ENCODE results near the gene ALPP.
"Not testable (repeated sequence)": the region's sequence is repeated elsewhere in the genome, so short reads cannot be mapped to it uniquely, and the experiment has no call there.

Gene ALPP

GRCh38 chr2:232402518-232402917, 24.0 kb downstream of the ALPP start:
- in situ Hi-C loops (cut with HindIII; ENCODE audit: low pct_unique_long_range_greater_than_20kb, low sequenced_read_pairs) = no loop called here

GRCh38 chr2:232405943-232406510, 27.5 kb downstream of the ALPP start:
- no peak for TF ChIP-seq JUND (IDR thresholded peaks at IDR 0.05; ENCODE audit: low read depth)
- no peak for DNase-seq (ENCODE audit: low read depth in 1 of 2, low spot score in 1 of 2)
- in situ Hi-C loops (cut with HindIII; ENCODE audit: low pct_unique_long_range_greater_than_20kb, low sequenced_read_pairs) = no loop called here

More at GRCh38 chr2:232402518-232402917, 24.0 kb downstream of the ALPP start:
- no peak for TF ChIP-seq JUND (IDR thresholded peaks at IDR 0.05; ENCODE audit: low read depth)
- no peak for DNase-seq (ENCODE audit: low read depth in 1 of 2, low spot score in 1 of 2)

- TF ChIP-seq JUND (IDR thresholded peaks at IDR 0.05; ENCODE audit: low read depth) = no peak
- in situ Hi-C loops (cut with HindIII; ENCODE audit: low pct_unique_long_range_greater_than_20kb, low sequenced_read_pairs) = no loop called here
- no peak for DNase-seq (ENCODE audit: low read depth in 1 of 2, low spot score in 1 of 2)
These were observed 28.2 kb downstream of the ALPP start, which contains the start of gene ALPG for GRCh38 chr2:232406556-232407310. Gene ALPG (plus strand): TSS chr2:232406844. CDS start chr2:232406895, 51 bp downstream.

GRCh38 chr2:232407428-232408150, 29.0 kb downstream of the ALPP start:
- DNase-seq (ENCODE audit: low read depth in 1 of 2, low spot score in 1 of 2); in situ Hi-C loops (cut with HindIII; ENCODE audit: low pct_unique_long_range_greater_than_20kb, low sequenced_read_pairs): not testable (repeated sequence)

- in situ Hi-C loops (cut with HindIII; ENCODE audit: low pct_unique_long_range_greater_than_20kb, low sequenced_read_pairs); DNase-seq (ENCODE audit: low read depth in 1 of 2, low spot score in 1 of 2): not testable (repeated sequence)
These were observed 29.7 kb downstream of the ALPP start for GRCh38 chr2:232408269-232408668.

- in situ Hi-C loops (cut with HindIII; ENCODE audit: low pct_unique_long_range_greater_than_20kb, low sequenced_read_pairs); DNase-seq (ENCODE audit: low read depth in 1 of 2, low spot score in 1 of 2): not testable (repeated sequence)
These were observed 31.1 kb downstream of the ALPP start for GRCh38 chr2:232409617-232410016.

GRCh38 chr2:232410238-232410900, 31.8 kb downstream of the ALPP start:
- no peak for TF ChIP-seq JUND (IDR thresholded peaks at IDR 0.05; ENCODE audit: low read depth)
- DNase-seq (ENCODE audit: low read depth in 1 of 2, low spot score in 1 of 2) = no peak
- in situ Hi-C loops (cut with HindIII; ENCODE audit: low pct_unique_long_range_greater_than_20kb, low sequenced_read_pairs) = no loop called here

GRCh38 chr2:232411901-232412629, 33.5 kb downstream of the ALPP start:
- DNase-seq (ENCODE audit: low read depth in 1 of 2, low spot score in 1 of 2) = no peak
- in situ Hi-C loops (cut with HindIII; ENCODE audit: low pct_unique_long_range_greater_than_20kb, low sequenced_read_pairs) = no loop called here
- no peak for TF ChIP-seq JUND (IDR thresholded peaks at IDR 0.05; ENCODE audit: low read depth)

GRCh38 chr2:232412986-232413385, 34.4 kb downstream of the ALPP start:
- in situ Hi-C loops (cut with HindIII; ENCODE audit: low pct_unique_long_range_greater_than_20kb, low sequenced_read_pairs) = no loop called here
- TF ChIP-seq JUND (IDR thresholded peaks at IDR 0.05; ENCODE audit: low read depth) = no peak
- DNase-seq (ENCODE audit: low read depth in 1 of 2, low spot score in 1 of 2) = no peak

- TF ChIP-seq JUND (IDR thresholded peaks at IDR 0.05; ENCODE audit: low read depth) = no peak
- no peak for DNase-seq (ENCODE audit: low read depth in 1 of 2, low spot score in 1 of 2)
- in situ Hi-C loops (cut with HindIII; ENCODE audit: low pct_unique_long_range_greater_than_20kb, low sequenced_read_pairs) = no loop called here
These were observed 36.7 kb downstream of the ALPP start for GRCh38 chr2:232415138-232415690.

GRCh38 chr2:232415736-232416520, 37.4 kb downstream of the ALPP start:
- TF ChIP-seq JUND (IDR thresholded peaks at IDR 0.05; ENCODE audit: low read depth) = no peak
- no peak for DNase-seq (ENCODE audit: low read depth in 1 of 2, low spot score in 1 of 2)
- in situ Hi-C loops (cut with HindIII; ENCODE audit: low pct_unique_long_range_greater_than_20kb, low sequenced_read_pairs) = no loop called here

Data from T47D (cell line).